Dermis blood vessel endothelial cell (primary cell): Measurements from ENCODE around the gene TEX9. TPM values are rescaled to one million over a fixed set of nuclear protein-coding genes. Genes with fewer than 3 reads are reported as not detected.

Source experiments
- DNase-seq: peaks from one replicate; pipeline ENCODE4 v3.0.0; 2010
- total RNA-seq: library from RNA; depleted of rRNA; stranded (reverse); fragments of >200 nt; gene quantifications from 2 replicates; pipeline ENCODE4 v1.2.3, GENCODE V29; 2014

TEX9 gene
- total RNA-seq, 1 donor from 2014 or later = 0.51 TPM

GRCh38 chr15:56456229-56456628 is 91.0 kb downstream of the TEX9 start:
- no peak for DNase-seq

- no peak for DNase-seq
These were observed 93.9 kb downstream of the TEX9 start for GRCh38 chr15:56459096-56459495.

GRCh38 chr15:56460071-56460470 is 94.8 kb downstream of the TEX9 start:
- DNase-seq = no peak

- DNase-seq = no peak
These were observed 95.7 kb downstream of the TEX9 start for GRCh38 chr15:56460947-56461346.

- peak; percentile 98 for DNase-seq
These were observed 99.8 kb downstream of the TEX9 start, which contains the start of gene MNS1 for GRCh38 chr15:56464893-56465520. TSS of gene MNS1 (minus strand) at chr15:56465137. CDS start at chr15:56464972, 165 bp downstream.

- DNase-seq = no peak
These were observed 102.4 kb downstream of the TEX9 start for GRCh38 chr15:56467616-56468015.

GRCh38 chr15:56468401-56468800 is 103.2 kb downstream of the TEX9 start:
- peak; percentile 28 for DNase-seq

- DNase-seq = no peak
These were observed 104.3 kb downstream of the TEX9 start for GRCh38 chr15:56469483-56469882.

GRCh38 chr15:56471440-56472069 is 106.3 kb downstream of the TEX9 start:
- no peak for DNase-seq

GRCh38 chr15:56472278-56472677 is 107.1 kb downstream of the TEX9 start:
- no peak for DNase-seq

GRCh38 chr15:56473017-56473416 is 107.8 kb downstream of the TEX9 start:
- no peak for DNase-seq

GRCh38 chr15:56475351-56475750 is 110.1 kb downstream of the TEX9 start:
- no peak for DNase-seq

Other genes starting within 250 kb of the TEX9 start
- gene RFX7, start 121.5 kb upstream of the TEX9 start, total RNA-seq = 4.4 and 8.5 TPM in 2 replicates
- gene MNS1, start 99.7 kb downstream of the TEX9 start, total RNA-seq = under 0.01 and 0.74 TPM in 2 replicates